ENCODE measurements around the gene NKD2.

The NKD2 gene

DNA sequence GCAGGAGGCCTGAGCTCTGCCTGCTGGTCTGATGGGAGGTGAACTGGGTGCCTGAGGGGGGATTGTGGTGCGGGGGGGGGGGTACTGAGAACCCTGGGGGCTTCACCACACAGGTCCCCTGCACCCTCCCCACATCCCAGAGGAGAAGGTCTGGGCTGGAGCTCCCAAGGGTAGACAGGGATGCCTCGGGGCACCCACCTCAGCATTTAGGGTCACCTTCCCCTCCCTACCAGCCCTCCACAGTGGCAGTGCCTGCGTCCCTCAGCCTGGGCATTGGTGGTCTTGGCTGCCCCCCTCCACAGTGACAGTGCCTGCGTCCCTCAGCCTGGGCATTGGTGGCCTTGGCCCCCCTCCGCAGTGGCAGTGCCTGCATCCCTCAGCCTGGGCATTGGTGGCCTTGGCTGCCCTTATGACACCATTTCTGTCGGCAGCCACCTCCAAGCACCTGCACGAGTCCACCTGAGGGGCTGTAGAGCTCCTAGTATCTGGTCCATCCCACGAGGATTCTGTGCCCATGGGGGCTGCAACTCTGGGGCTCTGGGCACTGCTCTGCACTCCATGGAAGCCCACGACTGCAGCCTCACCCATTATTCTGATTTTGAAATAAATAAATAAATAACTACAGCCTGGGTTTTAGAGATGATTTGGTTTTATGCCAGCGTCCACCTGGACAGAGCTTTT is 21.5 kb downstream of the NKD2 start:
- no peak for DNase-seq (ENCODE audit: low spot score)

DNA sequence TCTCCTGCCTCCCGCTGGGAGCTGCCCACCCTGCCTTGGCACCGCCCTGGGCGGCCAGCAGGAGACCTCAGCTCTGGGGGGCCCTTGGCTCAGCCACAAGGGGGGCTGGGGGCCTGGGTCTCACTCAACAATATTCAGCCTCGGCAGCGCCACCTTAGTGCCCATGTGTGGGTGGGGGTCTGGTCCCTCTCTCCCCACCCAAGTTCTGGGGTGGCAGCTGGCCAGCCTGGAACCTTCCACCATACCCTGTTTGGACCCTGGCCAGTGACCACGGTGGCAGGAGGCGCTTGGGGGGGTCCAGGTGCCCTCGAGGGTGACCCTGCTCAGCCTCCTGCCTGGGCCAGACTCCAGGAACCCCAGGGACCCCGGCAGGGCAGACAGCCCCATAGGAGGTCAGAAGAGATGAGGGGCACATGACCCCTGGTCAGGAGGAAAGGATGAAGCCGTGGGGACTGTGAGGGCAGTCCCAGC is 22.2 kb downstream of the NKD2 start:
- no peak for DNase-seq (ENCODE audit: low spot score)

DNA sequence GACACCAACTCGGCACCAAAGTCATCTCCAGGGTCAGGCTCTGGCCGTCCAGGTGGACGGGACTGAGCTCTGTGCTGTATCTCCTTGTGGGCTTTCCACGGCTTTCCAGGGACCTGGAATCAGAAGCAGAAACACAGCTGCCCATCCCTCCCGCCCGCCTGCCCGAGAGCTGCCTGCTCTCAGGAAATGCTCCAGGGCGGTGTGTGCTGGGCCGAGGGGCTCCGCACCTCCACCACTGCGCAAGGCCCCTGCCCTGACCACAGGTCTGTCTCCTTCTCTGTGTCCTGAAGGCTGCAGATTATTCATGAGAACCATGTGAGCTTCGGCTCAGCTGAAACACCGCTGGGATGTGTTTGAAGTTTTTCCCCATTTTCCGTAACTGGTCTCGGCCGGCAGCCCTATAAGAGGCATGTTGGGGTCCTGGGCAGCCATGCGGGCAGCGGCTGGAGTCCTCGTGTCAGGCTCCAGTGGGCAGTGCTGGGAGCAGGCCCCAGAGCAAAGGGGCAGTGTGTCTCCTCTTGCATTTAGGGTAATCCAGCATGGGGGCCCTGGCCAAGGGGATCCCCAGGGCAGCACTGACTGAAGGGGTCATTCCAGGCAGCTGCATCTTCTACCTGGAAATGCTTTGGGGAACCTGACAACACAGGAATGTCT is 22.8 kb downstream of the NKD2 start:
- no peak for DNase-seq (ENCODE audit: low spot score)

DNA sequence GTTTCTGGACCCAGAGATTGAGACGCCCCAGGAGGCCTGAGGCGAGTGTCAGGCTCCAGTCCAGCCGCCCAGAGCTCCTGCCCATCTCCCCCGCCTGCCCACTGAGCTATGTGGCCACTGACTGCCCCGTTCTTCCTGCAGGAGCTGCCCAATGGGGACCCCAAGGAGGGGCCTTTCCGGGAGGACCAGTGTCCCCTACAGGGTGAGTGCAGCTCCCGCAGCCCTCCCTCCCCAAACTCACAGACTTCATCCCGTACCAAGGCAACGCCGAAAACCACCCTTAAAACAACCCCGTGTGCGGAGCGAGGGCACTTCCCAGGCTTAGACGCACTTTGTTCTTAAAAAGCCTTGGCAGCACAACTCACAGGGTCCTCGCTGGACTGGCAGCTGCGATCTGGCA is 23.4 kb downstream of the NKD2 start:
- DNase-seq (ENCODE audit: low spot score), result no peak

DNA sequence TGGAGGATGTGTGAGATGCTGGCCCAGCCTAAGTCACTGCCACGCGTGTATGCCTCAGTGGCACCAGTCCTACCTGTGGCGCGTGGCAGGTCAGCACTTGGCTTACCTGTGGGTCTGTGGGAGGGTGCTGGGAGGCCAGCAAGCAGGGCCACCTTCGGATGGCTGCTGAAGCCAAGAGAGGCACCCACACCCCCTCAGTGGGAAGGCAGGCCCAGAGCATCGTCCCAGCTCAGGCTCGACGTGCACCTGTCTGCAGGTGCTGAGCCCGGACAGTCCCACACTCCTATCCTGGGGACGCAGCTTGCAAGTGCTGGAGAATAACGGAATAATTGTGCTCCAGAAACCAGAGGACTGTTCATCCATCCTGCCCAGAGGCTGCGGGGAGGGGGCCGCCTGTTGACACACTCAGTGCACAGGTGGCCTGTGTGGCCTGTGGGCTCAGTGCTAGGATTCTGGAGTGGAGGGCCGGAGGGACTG is 24.0 kb downstream of the NKD2 start:
- DNase-seq (ENCODE audit: low spot score), result no peak

DNA sequence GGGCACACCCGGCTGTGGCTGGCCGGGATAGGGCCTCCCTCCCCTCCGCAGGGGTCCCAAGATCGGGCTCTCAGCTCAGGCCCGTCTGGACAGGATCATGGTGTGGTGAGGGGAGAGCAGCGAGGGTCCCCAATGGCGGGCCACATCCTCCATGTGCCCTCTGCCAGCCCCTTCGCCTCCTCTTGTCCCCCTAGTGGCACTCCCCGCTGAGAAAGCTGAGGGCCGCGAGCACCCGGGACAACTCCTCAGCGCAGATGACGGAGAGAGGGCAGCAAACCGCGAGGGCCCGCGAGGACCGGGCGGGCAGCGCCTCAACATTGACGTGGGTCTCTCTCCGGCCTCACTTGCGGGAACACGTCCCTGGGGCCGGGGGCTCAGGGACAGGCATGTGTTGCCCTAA is 24.6 kb downstream of the NKD2 start:
- no peak for DNase-seq (ENCODE audit: low spot score)

DNA sequence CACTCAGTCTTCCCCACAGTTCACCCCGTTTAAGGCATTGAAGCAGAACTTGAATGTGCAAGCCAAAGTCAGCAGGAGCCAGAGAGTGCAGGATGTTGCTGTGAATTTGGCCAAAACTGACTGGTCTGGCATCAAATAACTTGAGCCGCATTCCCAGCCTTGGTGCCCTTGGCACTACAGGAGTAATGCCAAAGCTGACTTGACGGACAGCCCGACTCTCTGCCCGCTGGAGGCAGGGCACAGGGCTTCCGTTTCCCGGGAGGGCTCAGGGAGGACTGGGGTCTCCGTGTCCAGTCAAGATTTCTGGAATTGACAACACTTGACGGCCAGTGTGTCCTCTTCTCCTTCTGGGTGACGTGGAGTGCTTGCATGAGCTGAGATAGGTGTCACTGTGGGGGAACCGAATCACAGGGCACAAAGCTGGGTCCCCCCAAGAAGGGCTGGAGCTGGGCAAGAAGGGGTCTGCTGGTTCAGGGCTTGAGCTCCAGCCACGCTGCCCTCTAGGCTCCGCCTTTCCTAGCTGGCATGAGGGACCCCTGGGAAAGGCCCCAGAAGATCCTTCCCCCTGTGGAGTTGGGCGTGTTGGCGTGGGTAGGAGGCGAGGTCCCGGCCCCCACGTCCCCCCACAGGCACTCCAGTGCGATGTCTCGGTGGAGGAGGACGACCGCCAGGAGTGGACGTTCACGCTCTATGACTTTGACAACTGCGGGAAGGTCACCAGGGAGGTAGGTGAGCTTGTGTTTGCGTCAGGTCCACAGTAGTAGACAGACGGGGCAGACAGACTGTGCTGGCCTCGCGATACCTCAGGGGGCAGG is 25.2 kb downstream of the NKD2 start:
- DNase-seq (ENCODE audit: low spot score), result no peak

DNA sequence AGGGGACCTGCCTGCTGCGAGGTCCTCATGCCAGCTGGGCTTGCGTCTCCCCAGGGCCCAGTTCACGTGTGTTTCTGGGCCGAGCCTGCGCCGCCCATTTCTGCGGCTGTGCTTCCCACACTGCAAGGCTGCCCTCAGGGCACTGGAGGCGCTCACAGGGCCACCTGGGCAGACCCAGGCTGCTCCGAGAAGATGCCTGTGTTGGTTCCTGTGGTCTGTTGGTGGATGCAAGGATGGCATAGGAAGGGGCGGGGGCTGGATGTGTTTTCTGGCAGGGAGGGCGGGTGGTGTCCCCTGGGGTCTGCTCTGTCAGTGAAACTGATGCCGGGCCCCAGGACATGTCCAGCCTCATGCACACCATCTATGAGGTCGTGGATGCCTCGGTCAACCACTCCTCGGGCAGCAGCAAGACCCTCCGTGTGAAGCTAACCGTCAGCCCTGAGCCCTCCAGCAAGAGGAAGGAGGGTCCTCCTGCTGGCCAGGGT is 25.9 kb downstream of the NKD2 start:
- no peak for DNase-seq (ENCODE audit: low spot score)

DNA sequence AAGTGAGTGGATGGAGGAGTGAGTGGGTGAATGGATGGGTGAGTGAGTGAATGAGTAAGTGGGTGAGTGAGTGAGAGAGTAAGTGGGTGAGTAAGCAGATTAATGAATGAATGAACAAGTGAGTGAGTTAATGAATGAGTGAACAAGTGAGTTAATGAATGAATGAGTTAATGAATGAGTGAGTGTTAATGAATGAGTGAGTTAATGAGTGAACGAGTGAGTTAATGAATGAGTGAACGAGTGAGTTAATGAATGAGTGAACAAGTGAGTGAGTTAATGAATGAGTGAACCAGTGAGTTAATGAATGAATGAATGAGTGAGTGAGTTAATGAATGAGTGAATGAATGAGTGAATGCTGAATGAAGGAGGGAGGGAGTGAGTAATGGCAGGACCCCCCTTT is 26.4 kb downstream of the NKD2 start:
- DNase-seq (ENCODE audit: low spot score), result no peak

DNA sequence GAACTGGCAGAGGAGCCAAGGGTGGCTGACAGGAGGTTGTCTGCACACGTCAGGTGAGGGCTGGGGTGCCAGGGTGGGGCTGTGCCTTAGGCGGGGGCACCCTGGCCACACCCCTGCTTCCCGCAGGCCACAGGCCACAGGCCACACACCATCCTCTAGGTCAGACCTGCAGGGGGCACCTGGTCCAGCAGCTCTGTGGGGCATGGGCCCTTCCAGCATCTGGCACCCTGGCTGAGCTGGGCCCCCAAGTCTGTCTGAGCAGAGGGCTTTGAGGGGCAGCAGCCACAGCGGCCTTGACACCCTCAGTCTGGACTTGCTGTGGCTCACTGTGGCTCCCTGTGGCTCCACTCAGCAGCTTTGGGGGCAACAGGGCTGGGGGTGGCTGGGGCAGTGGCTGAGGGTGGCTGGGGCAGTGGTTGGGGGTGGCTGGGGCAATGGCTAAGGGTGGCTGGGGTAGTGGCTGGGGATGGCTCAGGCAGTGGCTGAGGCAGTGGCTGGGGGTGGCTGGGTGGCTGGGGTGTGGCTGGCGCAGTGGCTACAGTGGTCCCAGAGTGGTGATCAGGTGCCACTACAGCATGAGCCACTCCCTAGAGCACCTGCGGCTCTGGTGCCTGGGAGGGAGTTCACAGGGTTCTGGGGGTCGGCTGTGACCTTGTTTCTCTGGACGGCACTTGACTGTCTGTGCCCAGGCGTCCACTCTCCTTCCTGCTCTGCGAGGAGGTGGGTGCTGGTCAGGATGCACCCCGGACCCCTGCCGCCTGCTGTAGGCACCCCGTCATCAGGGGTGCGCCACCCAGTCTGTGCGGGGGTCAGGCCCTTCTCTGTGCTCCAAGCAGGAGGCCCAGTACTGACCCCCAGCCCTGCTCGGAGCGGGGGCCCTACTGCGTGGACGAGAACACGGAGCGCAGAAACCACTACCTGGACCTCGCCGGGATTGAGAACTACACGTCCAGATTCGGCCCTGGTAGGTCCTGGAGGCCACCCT is 27.1 kb downstream of the NKD2 start:
- DNase-seq (ENCODE audit: low spot score), result no peak

DNA sequence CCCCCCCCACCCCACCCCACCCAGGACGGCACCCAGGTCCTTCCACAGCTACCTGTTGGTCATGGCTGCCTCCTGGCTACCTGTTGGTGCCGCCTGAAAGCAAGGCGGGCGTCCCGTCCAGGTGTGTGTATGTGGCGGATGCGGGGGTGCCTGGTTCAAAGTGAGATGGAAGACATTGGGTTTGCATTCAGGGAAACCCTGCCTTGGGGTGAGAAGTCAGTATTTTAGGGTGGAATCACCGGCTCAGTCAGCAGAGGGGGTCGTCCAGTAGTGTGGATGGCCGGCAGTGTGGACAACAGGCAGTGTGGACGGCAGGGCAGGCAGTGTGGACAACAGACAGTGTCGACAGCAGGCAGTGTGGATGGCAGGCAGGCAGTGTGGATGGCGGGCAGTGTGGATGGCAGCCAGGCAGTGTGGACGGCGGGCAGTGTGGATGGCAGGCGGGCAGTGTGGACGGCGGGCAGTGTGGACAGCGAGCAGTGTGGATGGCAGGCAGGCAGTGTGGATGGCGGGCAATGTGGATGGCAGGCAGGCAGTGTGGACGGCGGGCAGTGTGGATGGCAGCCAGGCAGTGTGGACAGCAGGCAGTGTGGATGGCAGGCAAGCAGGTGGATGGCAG is 28.0 kb downstream of the NKD2 start:
- no peak for DNase-seq (ENCODE audit: low spot score)

DNA sequence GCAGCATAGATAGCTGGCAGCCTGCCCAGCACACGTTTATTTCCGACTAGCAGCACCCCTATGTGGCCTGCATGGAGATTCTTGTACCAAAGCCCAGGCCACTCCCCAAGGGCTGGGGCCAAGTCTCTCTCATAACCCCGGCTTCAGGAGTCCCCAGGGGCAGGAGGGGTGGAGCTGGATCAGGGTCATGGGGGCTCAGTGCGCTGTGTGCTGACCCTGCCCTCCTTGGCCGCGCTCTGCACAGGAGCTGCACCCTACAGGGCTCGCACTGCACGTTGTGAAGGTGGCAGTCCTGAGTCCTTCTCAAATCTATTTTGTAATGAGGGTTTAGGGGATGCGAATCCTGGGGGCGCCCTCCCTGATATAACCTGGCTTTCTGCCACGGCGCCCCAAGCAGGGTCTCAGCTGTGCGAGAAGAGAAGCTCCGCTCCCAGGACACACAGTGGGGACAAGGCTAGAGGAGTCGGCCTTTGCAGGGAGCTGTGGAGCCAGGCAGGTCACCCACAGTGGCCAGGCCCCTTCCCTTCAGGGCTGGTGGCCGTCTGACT is 28.6 kb downstream of the NKD2 start:
- DNase-seq (ENCODE audit: low spot score), result no peak

DNA sequence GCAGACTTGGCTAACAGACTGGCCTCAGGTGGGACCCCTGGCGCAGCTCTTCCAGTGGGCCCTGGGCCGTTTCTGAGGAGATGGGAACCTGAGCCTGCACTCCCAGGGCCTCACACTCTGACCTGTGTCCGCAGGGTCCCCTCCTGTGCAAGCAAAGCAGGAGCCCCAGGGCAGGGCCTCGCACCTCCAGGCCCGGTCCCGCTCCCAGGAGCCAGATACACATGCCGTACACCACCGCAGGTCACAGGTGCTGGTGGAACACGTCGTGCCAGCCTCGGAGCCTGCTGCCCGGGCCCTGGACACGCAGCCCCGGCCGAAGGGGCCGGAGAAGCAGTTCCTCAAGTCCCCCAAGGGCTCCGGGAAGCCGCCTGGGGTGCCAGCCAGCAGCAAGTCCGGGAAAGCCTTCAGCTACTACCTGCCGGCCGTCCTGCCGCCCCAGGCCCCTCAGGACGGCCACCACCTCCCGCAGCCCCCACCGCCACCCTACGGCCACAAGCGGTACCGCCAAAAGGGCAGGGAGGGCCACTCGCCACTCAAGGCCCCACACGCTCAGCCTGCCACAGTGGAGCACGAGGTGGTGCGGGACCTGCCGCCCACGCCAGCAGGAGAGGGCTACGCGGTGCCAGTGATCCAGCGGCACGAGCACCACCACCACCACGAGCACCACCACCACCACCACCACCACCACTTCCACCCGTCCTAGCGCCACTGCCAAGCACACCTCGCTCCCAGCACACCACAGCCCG is 29.2 kb downstream of the NKD2 start:
- DNase-seq (ENCODE audit: low spot score), result no peak

DNA sequence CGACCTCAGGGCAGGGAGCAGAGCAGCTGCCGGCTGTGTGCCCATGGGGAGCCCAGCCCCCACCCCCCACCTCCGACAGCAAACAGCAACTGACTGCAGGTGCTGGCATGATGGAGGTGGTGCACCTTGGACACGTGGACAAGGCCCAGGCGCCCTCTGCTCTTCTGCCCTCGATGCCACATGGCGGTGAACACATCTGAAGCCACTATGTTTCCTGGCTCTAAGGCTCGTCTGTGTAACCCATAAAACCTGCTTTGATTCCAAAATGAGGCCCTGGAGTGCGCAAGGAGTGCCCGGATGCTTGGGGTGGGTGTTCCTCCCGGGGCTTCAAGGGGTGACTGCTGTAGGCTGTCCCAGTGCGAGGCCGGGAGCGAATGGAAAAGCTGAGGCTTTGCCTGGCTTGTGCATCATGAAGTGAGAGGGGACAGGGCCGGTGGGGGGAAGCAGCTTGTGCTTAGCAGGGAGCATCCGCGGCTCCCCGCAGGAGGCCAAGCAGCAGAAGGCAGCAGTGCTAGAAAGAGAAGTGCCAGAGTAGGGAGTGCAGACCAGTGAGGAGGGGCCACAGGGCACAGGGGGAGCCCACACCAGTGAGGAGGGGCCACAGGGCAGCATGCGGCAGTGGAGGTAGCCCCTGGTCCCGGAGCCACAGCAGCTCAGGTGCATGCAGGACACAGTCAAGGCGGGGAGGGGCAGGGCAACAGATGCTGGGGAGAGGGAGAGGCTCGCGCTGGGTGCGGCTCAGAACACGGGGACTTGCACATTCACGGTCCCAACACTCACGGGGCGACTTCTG is 30.0 kb downstream of the NKD2 start:
- DNase-seq (ENCODE audit: low spot score), result no peak

DNA sequence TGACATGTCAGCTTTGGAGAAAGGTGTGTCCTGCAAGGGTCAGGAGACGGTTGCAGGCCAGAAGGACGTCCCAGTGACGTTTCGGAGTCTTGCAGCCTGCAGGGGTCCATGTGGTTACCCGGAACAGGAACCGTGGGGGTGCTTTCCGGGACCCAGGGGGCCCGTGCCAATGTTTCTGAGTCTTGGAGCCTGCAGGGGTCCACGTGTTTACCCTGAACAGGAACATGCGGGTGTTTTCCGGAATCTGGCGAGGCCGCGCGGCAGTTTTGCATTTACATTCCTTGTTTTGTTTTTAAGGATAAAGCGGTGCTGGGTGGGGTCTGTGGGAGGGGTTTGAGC is 30.6 kb downstream of the NKD2 start:
- no peak for DNase-seq (ENCODE audit: low spot score)

DNA sequence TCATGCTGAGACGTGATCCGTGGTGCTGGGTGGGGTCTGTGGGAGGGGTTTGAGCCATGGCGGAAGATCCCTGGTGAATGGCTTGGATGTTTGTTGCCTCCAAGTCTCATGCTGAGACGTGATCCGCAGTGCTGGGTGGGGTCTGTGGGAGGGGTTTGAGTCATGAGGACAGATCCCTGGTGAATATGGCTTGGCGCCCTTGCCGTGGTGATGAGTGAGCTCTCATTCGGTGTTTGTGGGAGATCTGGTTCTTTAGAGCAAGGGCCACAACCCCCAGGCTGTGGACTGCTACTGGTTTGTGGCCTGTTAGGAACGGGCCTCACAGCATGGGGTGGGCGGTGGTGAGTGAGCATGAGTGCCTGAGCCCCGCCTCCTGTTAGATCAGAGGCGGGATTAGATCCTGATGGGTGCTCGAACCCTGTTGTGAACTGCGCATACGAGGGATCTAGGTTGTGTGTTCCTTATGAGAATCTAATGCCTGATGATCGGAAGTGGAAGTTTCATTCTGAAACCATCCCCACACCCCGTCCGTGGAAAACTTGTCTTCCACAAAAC is 31.2 kb downstream of the NKD2 start:
- DNase-seq (ENCODE audit: low spot score), result no peak

DNA sequence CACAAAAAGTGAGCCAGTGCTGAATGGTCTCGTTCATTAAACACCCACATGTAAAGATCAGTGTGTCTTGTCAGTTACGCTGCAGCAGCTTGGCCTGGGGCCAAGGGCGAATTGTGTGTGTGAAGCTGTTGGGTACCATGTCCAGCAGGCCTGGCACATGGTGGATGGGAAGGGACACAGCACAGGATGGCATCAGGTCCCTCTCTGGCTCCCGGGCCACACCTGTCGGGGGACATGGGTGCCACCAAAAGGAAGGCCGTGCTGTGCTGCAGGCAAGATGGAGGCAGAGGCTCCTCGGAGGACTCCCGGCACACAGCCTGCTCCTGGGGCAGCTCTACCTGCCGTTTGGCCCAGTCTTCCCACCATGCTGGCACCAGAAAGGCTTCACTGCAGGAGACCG is 32.0 kb downstream of the NKD2 start:
- no peak for DNase-seq (ENCODE audit: low spot score)

DNA sequence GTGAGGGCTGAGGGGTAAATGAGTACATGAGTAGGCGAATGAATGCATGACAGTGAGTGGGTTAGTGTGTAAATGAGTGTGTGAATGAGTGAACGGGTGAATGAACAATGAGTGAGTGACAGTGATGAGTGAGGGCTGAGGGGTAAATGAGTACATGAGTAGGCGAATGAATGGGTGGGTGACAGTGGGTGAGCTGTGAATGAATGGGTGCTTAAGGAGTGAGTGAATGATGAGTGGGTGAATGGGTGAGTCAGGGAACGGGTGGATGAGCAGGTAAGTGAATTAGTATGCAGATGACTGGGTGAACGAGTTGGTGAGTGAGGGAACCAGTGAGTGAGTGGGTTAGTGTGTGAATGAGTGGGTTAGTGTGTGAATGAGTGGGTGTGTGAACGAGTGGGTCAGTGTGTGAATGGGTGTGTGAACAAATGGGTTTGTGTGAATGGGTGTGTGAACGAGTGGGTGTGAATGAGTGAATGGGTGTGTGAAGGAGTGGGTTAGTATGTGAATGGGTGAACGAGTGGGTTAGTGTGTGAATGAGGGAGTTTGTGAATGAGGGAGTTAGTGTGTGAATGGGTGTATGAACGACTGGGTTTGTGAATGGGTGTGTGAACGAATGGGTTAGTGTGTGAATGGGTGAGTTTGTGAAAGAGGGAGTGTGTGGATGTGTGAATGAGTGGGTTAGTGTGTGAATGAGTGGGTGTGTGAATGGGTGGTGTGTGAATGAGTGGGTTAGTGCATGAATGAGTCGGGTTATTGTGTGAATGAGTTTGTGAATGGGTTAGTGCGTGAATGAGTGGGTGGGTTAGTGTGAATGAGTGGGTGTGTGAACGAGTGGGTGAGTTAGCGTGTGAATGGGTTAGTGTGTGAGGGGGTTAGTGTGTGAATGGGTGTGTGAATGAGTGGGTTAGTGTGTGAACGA is 32.9 kb downstream of the NKD2 start:
- DNase-seq (ENCODE audit: low spot score), result no peak
